ENCODE measurements around the gene DNASE2B.

DNASE2B gene

DNA sequence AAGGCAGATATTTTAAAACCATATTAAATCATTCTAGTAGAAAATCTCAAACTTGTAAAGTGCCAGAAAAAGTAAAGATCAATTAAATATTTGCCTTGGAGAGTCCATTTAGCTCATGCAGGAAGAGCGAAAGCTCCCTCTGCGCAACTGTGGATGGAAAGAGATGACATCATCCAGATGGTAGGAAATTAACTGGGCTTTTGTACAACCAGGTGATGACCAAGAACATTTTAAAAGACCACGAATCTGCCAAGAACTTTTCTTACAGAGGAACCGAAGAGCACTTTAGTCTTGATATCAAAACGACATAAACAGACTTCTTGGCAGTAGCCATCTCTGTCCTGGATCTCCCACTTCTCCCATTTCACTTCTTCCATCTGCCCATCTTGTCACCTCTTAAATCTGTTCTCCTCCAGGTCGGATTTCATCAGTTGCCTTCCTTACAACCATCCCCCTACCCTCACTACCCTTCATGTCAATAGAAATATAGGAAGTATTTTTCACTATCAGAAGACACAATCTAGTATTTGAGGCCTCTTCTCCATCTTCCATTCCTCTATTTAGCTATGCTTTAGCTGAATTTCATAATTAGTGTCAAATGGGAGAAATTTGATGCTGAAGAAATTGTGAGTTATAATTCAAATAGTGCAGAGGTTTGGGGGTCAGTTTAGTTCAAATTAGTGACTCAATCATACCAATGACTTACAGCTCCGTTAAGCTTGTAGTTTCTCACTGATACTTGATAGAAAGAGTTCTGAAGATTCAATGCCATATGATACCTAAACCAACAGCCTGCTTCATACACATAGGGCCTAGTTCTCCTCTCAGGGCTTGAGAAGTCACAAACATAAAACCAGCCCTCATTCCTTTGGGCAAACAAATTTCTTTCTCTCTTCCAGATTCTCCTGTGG is 22.0 kb upstream of the DNASE2B start:
- DNase-seq = no peak

DNA sequence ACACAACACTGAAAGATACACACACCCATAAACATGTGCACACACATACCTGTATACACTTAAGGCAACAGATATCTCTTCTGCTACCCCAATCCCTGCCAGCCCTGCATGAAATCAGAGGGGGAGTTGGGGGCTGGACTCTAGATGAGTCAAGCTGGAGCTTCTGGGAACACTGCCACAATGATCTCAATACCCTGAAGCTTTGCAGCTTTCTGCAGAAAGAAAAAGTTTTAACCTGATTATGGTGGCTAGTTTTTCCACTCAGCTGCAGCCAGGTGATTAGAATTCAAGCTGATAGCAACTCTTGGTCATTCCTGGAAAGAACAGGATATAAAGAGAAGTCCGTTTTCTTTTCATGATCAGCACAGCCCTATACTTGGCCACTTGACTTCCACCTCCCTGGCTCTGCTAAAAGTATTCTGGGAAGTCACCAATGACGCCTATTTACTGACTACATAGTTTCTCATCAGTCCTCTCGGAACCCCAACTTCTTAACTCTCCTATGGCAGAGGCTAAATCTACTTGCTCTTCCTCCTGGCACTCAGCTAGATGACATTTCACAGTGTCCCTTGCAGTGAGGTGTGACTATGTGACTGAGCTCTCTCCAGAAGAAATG is 20.7 kb upstream of the DNASE2B start:
- DNase-seq = peak; percentile 29

DNA sequence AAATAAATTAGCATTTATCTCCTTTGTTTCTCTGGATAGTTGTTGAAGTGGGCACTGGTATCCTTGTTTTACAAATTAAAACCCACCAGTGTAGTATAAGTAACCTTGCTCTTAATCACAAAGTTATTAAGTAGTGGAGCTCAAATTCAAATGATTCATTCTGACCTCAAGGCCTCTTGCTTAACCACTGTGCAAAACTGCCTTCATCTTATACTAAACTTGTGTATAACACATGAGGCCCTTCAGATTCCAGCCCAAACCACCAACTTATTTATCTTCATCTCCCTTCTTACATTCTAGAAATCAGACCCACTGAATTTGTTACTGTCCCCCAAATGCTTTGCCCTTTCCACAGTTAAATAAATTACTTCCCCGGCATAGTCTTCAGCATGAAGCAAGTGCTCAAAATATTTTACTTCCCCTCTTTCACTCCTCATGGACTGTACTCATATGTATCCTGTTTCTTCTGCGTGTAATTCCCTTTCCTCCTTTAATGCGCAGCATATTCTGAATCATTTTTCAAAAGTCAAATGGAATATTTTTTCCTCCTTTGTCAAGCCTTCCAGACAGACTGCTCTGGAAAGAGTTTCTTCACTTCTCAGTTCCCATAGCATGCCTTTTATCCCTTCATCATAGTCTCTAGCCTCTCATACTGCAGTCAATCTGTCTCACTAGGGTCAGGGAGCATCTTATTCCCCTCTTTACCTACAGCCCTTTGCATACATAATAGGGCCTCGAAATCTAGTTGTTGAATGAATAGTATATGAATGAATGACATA is 19.0 kb upstream of the DNASE2B start:
- no peak for DNase-seq

DNA sequence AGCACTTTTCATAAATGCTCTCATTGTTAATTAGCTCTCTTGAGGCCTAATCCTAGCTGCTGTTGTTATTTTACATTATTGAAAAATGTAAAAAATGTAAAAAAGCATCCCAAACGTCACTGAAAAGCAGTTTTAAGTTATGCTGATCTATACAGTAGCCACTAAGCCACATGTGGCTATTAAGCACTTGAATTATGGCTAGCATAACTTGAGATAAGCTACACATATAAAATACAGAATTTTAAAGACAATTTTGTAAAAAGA is 18.4 kb upstream of the DNASE2B start:
- DNase-seq = no peak

GRCh38 chr1:84382127-84382526 is 16.2 kb upstream of the DNASE2B start:
- no peak for DNase-seq

DNA sequence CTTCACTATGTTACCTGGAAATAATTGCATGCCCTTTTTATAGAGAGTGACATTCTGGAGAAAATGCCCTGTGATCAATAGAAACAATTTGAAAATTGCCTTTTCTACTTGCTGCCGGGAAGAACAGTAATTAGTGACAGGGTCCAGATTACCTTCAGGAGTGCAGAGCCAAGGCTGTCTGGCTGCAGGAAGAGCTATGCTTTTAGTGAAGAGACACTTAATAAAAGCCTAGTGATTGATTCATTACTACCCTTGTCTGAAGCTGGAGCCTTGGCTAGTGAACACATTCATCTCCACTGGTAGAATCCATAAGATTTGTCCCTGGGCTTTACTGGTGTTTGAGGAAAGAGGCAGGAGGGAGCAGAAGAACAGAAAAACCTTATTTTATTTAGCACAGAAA is 12.9 kb upstream of the DNASE2B start:
- DNase-seq = no peak

DNA sequence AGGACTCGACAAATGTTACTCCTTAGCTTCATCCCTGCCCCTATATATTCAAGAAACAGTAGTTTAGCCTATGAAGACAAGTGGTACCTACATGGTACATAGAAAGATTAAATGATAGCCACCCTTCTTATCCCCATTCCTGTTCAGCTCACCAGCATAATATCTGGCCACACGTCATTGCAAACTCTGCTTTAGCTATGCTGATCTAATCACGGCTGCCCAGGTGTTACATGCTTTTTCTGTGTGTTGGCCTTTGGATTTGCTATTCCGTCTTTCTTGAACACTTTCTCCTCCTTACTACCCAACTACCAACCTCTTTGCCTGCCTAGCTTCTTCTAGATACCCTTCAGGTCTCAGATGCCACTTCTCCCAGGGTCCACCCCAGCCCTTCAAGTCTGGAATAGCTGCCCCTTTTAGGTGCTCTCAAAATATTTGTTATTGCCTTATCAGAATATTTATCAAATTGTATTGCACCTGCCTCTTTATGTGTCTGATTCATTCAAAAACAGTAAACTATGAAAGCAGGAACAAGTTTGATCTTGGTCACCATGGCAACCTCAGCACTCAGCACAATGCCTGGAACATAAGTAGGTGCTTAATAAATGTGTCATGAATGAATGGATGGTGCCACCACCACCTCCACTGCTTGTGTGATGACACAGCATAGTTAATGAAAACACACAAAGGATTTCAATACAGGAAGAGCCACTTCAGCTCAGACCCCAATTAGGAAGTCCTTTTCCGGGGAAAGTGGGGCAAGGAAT is 11.4 kb upstream of the DNASE2B start:
- DNase-seq = no peak

GRCh38 chr1:84387480-84388163 is 10.7 kb upstream of the DNASE2B start:
- DNase-seq = no peak

- no peak for DNase-seq
Observed at GRCh38 chr1:84390226-84390625, 8.1 kb upstream of the DNASE2B start.

DNA sequence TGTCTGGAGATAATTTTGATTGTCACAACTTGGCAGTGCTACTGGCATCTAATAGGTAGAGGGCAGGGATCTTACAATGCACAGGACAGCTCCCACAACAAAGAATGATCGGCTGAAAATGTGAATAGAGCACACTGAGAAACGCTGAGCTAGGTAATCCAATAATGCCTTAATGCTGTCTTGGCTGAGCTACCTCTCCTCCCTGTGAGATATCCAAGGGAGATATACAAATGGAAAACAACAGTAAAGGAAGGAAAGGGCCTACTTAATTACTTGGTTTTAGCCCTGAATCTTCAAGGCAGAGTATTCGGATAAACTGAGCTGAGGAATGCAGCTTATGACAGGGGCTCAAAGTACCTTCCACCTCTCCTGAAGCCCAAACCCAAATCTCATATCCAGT is 2.9 kb downstream of the DNASE2B start:
- no peak for DNase-seq

GRCh38 chr1:84402060-84402459 is 3.8 kb downstream of the DNASE2B start:
- peak; percentile 52 for DNase-seq

DNA sequence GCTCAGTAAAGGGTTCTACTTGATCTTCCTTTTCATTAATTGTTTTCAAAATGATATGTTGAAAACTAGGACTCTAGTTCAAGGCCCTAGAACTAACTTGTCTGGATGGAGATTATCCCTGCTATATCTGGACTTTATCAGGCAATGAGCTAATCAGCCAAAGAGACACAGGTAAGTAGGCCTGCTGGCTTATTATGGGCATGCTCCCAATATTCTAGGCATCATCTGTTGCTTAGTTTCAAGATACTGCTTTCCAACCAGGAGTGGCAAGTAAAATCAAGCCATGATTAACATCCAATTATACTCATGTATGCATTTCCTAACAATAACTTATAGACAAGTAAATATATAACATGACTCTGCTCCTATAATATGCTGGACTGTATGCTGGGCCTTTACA is 4.2 kb downstream of the DNASE2B start:
- no peak for DNase-seq

DNA sequence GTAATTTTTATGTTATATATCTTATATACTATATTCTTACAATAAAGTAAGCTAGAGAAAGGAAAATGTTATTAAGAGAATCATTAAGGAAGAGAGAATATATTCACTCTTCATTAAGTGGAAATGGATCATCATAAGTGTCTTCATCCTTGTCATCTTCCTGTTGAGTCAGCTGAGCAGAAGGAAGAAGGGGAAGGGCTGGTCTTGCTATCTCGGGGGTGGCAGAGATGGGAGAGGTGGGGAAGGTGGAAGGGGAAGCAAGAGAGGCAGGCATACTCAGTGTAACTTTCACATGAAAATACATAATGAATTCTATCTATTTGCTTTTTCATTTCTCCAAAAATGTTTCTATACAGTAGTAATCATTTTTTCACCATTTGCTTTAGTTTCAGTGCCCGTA is 5.1 kb downstream of the DNASE2B start:
- no peak for DNase-seq

GRCh38 chr1:84406346-84406861 is 8.1 kb downstream of the DNASE2B start:
- no peak for DNase-seq

DNA sequence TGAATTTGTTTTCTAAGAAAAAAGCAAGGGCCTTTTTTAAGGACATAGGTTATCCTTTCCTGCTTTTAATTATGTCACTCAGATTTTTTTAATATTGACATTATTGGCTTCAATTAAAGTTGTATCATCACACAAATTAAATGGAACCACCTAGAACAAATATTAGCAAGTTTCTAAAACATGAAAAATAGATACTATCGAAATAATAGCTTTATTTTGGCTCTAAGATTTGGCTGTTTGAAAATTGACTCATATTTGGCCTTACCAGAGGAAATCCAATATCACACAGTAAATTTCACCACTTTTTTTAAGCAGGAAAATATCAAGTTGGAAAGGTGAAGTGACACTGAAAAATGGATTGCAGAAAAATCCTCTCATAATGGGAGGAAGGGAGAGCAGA is 9.2 kb downstream of the DNASE2B start:
- DNase-seq = no peak

- DNase-seq = no peak
Observed at GRCh38 chr1:84407958-84408422, 9.7 kb downstream of the DNASE2B start.

DNA sequence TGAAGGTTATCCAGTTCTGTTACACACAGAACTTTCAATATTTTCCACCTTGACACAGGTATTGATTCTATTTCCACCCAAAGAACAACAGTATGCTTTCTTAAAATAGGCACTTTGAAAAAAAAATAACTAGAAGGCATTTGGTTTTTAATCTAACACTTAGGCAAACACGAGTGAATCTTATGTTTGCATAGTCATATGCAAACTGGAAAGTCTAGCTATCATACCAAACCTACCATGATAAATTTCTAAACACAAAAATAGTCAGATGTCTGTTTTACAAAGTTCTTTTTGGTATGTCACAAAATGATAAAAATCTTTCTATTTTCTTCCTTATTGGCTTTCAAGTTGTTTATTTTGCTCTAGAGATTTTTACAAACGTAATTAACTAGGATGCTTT is 11.6 kb downstream of the DNASE2B start:
- DNase-seq = no peak

- DNase-seq = no peak
Observed at GRCh38 chr1:84410328-84411095, 12.2 kb downstream of the DNASE2B start.

DNA sequence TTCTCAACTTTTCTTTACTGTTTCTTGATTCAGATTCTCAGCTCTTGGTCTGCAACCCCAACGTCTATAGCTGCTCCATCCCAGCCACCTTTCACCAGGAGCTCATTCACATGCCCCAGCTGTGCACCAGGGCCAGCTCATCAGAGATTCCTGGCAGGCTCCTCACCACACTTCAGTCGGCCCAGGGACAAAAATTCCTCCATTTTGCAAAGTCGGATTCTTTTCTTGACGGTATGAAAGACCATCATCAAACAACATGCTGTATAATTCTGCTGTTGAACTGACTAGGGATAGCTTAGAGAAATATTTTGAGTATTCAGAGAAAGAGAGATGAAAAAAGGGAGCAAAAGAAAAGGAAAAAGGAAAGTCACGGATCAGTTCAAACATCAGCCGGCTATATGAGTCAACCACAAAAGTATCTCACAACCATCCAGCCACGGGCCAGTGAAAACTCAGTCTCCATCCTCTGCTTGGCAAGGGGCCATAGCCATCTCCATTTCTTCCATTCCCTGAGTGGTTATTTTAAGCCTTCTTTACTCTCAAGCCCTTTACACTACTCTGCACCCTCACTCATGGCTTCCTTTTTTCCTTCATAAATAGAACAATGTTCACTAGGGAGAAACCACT is 14.1 kb downstream of the DNASE2B start:
- no peak for DNase-seq

GRCh38 chr1:84415396-84415795 is 17.1 kb downstream of the DNASE2B start:
- no peak for DNase-seq

DNA sequence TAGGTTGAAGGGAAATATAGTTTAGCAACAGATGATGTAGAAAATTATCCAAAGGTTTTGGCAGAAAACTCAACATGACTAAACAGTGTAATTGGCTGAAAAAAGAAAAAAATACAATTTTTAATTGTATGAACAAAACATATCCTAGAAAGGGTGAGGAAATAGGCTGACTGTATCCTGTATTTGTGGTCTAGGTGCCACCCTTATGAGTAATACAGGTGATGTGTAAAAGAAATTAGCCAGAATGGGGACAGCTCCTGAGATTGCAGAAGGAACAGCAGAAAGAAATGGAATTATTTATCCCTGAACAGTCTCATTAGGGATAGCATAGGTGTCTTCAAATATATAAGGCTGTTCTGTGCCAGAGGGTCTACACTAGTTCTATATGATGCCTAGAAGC is 24.6 kb downstream of the DNASE2B start:
- DNase-seq = no peak
